Ramos (cell line): Measurements from ENCODE around the gene CUL5.
"Not testable (repeated sequence)": the region's sequence is repeated elsewhere in the genome, so short reads cannot be mapped to it uniquely, and the experiment has no call there.

Experiments
- in situ Hi-C: fragments of 300-500 bp; cut with MboI; formaldehyde crosslinking; loops from one replicate; pipeline ENCODE4 v1.14.3; 2022; ENCODE audit warnings: low sequenced_read_pairs; ENCODE audit not compliant: unreplicated experiment

CUL5 gene

DNA sequence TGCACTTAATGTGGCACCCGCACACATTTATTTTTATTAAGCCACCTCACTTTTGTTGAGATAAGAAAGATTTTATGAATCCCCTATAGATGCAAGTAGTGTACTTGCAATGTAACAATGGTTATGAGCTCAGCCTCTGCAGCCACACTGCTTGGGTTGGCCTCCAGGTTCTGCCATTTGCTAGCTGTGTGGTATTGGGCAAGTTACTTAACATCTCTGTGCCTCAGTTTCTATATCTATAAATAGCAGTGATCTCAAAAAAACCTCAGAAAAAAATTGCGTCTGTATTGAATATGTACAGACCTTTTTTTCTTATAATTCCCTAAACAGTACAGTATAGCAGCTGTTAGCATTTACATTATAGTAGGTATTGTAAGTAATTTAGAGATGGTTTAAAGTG, 10.0 kb downstream of the CUL5 start:
- in situ Hi-C loops = loop anchor here (25.0 kb wide), 1 partner anchor 644 kb away; the partner anchor contains the start of gene DDX10

DNA sequence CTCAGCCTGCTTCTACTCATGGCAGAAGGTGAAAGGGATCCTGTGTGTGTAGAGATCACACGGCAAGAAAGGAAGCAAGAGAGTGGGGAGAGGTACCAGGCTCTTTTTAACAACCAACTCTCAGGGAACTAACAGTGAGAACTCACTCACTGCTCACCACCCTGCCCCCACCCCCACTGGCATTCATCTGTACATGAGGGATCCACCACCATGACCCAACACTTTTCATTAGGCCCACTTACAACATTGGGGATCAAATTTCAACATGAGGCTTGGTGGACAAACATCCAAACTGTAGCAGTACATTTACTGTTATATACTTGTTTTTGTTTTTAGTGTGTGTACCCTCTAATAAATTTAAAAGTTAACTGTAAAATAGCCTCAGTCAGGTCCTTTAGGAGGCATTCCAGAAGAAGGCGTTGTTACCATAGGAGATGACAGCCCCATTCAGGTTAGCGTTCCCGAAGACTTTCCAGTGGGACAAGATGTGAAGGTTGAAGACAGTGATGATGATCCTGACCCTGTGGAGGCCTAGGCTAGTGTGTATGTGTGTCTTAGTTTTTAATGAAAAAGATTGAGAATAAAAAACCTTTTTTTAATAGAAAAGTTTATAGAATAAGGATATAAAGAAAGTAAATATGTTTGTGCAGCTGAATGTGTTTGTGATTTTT, 11.3 kb downstream of the CUL5 start:
- in situ Hi-C loops = loop anchor here (25.0 kb wide), 1 partner anchor 642 kb away; the partner anchor contains the start of gene DDX10

DNA sequence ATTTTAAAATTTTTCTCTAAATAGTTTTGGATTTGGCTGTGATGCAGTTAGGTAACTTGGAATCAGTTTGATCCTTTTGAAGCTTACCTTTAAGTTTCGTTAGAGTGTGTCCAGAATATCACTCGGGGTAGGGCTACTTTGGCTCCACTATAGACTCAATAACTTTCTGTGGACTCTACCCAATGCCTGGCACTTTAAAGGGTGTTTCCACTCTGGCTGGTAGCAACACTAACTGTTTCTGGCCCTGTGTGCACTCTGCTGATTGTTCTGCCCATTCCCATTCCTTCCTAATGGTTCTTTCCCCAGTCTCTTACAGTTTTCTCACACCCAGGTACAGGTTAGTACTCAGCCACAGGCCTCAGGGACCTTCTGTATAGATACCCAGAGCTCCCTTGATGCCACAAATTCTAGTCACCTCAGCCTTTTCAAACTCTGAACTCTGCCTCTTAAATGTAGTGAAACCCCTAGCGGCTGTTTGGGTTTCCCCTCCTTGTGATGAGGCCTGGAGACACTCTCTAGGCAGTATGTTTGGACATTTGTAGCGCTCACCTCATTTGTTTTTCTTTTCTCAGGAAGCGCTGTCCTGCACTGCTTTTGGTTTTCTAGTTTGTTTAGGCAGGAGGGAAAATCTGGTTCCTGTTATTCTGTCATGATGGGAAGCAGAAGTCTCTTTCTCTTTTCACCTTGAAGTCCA, 16.8 kb downstream of the CUL5 start:
- in situ Hi-C loops = no loop called here

DNA sequence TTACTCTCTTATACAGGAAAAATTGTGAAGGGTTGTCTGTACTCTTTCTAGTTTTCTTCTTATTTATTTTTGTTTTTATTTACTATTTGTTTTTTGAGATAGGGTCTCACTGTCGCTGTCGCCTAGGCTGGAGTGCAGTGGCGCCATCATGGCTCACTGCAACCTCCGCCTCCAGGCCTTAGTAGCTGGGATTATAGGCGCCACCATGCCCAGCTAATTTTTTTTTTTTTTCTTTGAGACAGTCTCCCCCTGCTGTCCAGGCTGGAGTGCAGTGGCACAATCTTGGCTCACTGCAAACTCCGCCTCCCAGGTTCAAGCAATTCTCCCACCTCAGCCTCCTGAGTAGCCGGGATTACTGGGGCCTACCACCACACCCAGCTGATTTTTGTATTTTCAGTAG, 18.4 kb downstream of the CUL5 start:
- in situ Hi-C loops = no loop called here

DNA sequence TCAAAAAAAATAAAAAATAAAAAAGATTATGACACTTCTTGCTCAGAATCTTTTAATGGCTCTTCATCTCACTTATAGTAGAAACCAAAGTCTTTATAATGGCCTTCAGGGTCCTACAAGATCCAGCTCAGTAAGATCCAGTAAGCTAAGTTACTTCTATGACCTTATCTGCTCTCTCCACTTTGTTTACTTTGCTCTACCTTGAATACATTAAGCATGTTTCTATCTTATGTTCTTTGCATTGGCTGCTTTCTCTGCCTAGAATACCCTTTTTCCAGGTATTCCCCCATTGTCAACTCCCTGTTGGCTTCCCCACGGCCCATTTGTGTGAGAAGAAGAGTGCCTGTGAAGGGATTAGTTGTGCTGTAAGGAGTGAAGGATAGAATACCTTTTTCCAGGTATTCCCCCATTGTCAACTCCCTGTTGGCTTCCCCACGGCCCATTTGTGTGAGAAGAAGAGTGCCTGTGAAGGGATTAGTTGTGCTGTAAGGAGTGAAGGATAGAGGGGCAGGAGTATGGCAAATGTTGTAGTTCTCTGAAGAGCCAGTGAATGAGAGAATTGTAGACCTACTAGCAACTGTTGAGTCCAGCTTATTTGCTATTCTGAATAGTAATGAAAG, 20.2 kb downstream of the CUL5 start:
- in situ Hi-C loops = not testable (repeated sequence)

DNA sequence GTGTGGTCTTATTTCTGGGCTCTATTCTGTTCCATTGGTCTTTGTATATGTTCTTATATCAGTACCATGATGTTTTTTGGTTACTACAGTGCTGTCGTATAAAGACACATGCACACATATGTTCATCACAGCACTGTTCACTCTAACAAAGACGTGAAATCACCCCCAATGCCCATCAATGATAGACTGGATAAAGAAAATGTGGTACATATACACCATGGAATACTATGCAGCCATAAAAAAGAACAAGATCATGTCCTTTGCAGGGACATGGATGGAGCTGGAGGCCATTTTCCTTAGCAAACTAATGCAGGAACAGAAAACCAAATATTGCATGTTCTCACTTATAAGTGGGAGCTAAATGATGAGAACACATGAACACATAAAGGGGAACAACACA, 22.9 kb downstream of the CUL5 start:
- in situ Hi-C loops = not testable (repeated sequence)

DNA sequence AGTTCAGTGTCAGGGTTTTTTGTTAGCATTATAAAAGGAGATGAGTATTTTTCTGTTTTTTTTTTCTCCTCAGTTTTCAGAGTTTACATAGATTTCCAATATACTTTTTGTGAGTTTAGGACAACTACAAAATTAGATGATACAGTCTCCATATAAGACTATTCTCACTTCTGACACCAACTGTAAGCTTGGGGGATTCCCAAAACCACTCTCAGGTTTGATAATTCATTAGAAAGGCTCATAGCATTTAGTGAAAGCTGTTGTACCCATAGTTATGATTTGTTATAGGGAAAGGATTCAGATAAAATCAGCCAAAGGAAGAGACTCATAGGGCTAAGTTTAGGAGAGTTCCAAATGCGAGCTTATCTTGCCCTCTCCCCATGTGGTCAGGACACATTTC, 24.1 kb downstream of the CUL5 start:
- in situ Hi-C loops = no loop called here

DNA sequence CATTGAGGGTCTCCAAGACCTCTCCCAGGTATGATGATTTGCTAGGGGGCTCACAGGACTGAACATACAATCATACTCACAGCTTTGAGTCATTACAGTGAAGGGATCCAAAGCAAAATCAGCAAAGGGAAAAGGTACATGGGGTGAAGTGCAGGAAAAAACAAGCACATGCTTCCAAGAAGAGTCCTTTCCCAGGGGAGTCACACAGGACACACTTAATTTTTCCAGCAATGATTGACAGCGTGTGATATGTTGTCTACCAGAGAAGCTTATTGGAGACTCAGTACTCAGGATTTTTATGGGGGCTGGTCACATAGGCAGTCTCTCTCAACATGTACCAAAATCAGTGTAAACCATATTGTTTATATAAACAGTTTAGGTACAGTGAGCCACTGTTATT, 25.3 kb downstream of the CUL5 start:
- in situ Hi-C loops = no loop called here

DNA sequence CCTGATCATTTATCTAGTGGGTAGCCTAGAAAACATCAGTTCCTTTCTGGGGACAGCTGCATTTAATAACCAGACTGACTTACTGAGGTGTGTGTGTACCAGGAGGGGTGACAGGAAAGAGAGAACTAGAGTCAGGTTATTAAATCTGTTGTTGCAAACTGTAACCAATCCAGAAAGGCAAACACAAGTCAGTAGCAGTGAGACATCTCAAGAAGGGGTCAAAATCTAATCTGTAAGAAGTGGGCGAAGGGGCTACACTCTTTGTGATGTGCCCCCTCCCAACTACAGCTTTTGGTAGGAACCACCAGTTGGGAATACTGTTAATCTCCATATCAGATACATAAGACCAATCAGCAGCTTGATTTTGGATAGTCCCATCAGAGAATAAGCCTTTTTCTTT, 26.3 kb downstream of the CUL5 start:
- in situ Hi-C loops = no loop called here

DNA sequence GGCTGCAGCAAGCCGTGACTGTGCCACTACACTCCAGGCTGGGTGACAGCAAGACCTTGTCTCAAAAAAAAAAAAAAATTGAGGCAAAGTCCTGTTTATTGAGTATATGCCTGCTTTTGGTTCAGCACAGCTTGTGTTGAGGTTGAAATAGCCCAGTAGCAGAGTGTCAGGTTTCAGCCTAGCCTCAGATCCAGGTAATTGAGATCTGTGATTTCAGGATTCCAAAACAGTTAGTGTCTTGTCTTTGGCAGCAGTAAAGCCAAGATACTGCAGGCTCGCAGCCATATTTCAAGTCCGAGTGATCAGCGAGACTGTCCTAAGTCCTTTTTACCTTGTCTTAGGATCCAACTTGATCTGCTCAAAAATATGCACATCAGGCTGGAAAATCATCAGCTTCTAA, 27.0 kb downstream of the CUL5 start:
- in situ Hi-C loops = no loop called here

DNA sequence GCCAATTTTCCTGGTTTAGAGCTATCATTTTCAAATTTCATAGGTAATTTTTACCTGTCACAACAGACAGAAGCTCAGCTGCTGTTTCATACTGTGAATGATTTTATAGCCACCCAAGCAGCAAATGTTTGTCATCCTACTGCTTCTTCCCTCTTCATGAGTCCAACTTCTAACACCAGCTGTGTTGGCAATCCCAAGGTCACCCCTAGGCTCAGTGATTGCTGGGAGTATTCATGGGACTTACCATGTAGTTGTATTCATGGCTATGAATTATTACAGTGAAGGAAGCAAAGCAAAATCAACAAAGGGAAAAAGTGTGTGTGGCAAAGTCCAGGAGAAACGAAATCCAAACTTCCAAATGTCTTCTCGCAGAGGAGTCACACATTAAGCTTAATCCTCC, 28.5 kb downstream of the CUL5 start:
- in situ Hi-C loops = no loop called here

DNA sequence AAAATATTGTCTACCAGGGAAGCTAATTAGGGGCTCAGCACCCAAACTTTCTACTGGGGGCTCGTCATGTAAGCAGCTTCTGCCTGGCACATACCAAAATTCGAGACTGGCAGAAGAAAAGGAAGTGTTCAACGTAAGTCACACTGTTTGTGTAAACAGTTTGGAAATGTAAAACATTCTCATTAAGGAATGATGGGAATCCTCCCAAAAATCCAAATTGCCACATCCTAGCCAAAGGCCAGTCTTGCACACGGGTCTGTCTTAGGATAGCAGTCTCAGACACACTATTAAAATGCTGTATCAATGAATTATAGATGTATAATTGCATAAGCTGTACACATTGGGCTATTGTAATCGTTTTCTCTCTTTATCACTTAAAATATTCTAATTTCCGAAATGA, 28.9 kb downstream of the CUL5 start:
- in situ Hi-C loops = no loop called here

DNA sequence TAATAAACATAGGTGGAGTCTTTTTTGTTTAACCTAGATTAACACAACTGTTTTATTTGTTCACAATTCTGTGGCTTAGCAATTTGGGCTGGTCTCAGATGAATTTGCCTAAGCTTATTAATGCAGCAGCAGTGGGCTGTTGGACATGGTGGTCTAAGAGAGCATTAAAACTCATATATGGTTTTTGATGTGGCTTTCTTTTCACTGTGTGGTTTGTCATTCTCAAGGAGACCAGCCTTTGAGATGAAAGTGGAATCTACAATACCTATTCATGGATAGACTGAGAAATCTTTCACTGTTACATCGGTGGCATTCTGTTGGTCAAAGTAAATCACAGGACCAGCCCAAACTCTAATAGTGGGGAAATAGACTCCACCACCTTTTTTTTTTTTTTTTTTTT, 39.6 kb downstream of the CUL5 start:
- in situ Hi-C loops = no loop called here

DNA sequence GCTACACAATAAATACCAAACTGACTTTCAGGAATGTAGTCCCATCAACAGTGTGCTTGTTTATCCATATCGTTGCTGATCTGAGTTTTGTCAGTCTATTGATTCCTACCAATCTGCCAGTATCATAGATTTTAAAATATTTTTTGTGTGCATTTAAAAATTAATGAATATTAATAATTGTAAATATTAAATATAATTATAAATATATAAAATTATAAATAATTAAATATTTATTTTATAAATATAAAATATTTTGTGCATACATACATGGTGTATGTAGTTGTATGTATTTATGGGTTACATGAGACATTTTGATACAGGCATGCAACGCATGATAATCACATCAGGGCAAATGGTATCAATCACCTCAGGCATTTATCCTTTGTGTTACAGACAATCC, 53.6 kb downstream of the CUL5 start:
- in situ Hi-C loops = no loop called here

DNA sequence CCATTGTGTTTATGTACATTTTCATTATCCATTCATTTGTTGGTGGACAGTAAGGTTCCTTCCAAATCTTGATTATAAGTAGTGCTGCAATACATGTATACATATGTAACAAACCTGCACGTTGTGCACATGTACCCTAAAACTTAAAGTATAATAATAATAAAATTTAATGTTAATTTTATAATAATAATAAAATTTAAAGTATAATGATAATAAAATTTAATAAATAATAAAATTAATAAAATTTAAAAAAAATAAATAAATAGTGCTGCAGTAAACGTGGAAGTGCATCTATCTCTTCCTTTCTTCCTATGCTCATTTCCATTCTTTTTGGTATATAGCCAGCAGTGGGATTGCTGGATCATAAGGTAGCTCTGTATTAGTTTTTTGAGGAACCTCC, 54.7 kb downstream of the CUL5 start:
- in situ Hi-C loops = no loop called here

DNA sequence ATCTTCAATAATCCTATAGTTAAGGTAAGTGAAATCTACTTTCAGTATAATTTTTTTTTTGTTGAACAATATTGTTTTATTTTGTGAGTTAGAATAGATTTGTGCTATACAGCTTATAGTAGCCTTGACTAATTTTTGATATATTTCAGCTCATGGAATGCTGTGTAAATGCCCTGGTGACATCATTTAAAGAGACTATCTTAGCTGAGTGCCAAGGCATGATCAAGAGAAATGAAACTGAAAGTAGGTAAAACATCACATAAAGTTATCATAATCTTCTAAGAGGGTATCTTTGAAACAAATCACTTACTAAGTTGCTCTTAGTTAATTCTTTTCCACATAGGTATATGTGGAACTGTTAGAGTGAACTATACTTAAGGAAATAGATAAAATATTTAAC, 61.2 kb downstream of the CUL5 start:
- in situ Hi-C loops = no loop called here

DNA sequence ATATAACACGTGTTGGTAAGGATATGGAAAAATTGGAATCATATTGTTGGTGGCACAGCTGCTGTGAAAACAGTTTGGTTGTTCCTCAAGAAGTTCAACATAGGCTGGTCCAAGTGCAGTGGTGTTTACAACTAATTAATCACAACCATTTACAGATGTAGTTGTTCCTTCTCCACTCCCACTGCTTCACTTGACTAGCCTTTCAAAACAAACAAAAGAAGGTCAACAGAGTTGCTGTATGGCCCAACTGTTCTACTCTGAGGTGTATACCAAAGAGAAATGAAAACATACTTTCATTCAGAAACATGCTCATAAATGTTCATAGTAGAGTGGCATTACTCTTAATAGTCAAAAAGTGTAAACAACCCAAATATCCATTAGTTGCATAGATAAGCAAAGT, 76.1 kb downstream of the CUL5 start:
- in situ Hi-C loops = no loop called here

DNA sequence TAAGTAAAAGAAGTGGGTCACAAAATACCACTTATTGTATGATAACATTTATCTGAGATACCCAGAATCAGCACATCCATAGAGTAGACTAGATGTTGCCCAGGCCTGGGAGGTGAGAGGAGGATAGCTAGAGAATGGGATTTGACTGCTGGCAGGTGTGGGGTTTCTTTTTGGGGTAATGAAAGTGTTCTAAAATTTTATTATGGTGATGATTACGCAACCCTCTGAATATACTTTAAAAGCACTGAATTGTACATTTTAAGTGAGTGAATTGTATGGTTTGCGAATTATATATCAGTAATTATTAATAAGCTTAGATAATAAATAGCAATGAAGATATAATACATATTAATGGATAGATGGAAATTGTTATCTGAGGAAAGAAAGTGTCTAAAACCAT, 77.0 kb downstream of the CUL5 start:
- in situ Hi-C loops = no loop called here

DNA sequence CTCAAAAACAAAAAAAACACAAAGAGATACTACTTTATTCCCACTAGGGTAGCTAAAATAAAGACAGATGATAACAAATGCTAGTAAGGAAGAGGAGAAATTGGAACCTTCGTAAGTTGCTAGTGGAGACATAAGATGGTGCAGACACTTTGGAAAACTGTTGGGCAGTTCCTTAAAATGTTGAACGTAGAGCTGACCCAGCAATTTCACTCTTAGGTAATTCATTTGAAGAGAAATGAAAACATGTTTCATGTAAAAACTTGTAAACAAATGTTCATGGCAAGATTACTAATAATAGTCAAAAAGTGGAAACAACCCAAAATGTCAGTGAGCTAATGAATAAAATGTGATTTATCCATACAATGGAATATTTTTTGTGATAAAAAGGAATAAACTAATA, 83.4 kb downstream of the CUL5 start:
- in situ Hi-C loops = no loop called here

DNA sequence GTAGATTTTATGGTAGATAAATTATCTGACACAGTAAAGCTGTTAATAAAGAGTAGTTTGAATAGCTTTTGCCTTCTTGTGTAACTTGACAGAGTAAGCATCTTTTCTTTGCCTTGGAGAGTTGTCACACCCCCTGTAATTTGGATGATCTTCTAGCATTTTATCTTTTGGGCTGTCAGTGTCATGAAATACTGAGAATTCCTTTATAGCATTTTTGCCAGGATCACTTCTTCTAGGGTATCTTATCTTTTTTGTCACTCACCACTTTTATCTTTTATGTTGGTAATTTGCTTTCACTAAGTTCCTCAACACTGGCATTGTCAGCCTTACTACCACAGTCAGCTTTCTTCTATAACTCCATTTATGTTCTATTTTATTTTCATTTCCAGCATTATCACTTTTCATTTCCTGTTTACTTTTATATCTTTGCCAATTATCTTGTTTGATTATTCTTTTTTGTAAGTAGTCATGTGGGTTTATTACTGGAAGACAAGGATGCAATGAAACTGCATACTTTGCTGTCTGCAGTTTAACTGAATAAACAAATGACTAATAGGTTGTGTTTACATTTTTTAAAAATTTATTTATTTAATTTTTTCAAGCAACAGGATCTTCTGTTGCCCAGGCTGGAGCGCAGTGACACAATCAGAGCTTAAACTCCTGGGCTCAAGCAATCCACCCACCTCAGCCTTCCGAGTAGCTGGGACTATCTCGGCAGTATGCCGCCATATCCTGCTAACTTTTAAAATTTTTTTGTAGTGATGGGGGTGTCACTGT, 84.6 kb downstream of the CUL5 start:
- in situ Hi-C loops = no loop called here

DNA sequence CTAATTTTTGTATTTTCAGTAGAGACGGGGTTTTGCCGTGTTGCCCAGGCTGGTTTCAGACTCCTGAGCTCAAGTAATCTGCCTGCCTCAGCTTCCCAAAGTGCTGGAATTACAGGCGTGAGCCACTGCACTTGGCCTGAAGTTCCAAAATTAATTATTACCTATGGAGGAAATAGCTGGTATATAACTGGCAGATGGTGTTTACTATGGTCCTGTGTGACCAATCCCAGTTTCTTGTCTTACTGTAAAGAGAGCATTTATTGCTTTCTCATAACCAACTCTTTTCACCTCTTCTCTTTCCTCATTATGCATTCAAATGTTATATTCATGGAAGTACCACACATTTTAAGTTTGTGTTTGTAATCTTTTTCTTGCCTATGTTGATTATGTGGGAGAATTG, 88.5 kb downstream of the CUL5 start:
- in situ Hi-C loops = no loop called here
